Esophagus squamous epithelium (tissue), 5 donors: ENCODE results near the gene CIB4. TPM values are rescaled to one million over a fixed set of nuclear protein-coding genes. Genes with fewer than 3 reads are reported as not detected.

Experiments used
- DNase-seq: peaks from one replicate; lab custom pipeline; 2025; lab: John Stamatoyannopoulos, UW
- H3K27ac ChIP-seq, 4 donors: fragments of 200-600 bp; sonication (generic); one replicate each; pipeline ENCODE4 v1.5.1; 2016 to 2019; ENCODE audit warnings: mild to moderate bottlenecking in 1 of 4
- H3K27me3 ChIP-seq, 4 donors: fragments of 200-600 bp; sonication (generic); 1 replicate in 3 of 4; 2 replicates in 1 of 4; pipeline versions ENCODE4 v1.5.1 to v1.6.0; 2017 to 2021; ENCODE audit warnings: antibody characterized with exemption in 1 of 4
- H3K36me3 ChIP-seq, 3 donors: fragments of 200-600 bp; sonication (generic); one replicate each; pipeline ENCODE4 v1.5.1; 2016 to 2019
- H3K4me1 ChIP-seq, 3 donors: fragments of 200-600 bp; sonication (generic); one replicate each; pipeline ENCODE4 v1.5.1; 2017 to 2019
- H3K4me3 ChIP-seq, 4 donors: fragments of 200-600 bp; sonication (generic); 1 replicate in 3 of 4; 2 replicates in 1 of 4; pipeline ENCODE4 v1.5.1; 2016 to 2019; ENCODE audit warnings: mild to moderate bottlenecking in 2 of 4, moderate library complexity in 1 of 4
- H3K9me3 ChIP-seq, 3 donors: fragments of 200-600 bp; sonication (generic); one replicate each; pipeline ENCODE4 v1.5.1; 2016 to 2019
- CTCF ChIP-seq, 6 experiments: fragments of 450-650 bp in 4 of 6; fragments of 200-600 bp in 2 of 6; sonication (generic) in 2 of 6; IDR thresholded peaks; one replicate each; pipeline ENCODE4 v1.5.1; 2016 to 2019; ENCODE audit warnings: antibody characterized with exemption in 6 of 6, mild to moderate bottlenecking in 4 of 6, moderate library complexity in 4 of 6
- POLR2A ChIP-seq, 4 donors: fragments of 450-650 bp; IDR thresholded peaks; one replicate each; pipeline ENCODE4 v1.6.1; 2017; ENCODE audit warnings: antibody characterized with exemption in 4 of 4, mild to moderate bottlenecking in 4 of 4, moderate library complexity in 3 of 4
- WGBS, 2 donors: methylation state at CpG; one replicate each; pipeline ENCODE4 v1.1.5; 2018; 5-methylcytosine and 5-hydroxymethylcytosine counted together
- intact Hi-C: fragments of 100-400 bp; cut with DNase I; formaldehyde crosslinking; loops from one replicate; pipeline ENCODE4 v1.15.0; 2022
- total RNA-seq, 4 donors: library from RNA; depleted of rRNA; stranded (reverse); fragments of >200 nt; gene quantifications; one replicate each; pipeline ENCODE4 v1.1.0, GENCODE V29; 2016
- donor health status: DM: yes; HTN: yes; CAD: no.

The CIB4 gene
- total RNA-seq, 4 donors from 2014 or later = 0.57 TPM; not detected in 3

DNA sequence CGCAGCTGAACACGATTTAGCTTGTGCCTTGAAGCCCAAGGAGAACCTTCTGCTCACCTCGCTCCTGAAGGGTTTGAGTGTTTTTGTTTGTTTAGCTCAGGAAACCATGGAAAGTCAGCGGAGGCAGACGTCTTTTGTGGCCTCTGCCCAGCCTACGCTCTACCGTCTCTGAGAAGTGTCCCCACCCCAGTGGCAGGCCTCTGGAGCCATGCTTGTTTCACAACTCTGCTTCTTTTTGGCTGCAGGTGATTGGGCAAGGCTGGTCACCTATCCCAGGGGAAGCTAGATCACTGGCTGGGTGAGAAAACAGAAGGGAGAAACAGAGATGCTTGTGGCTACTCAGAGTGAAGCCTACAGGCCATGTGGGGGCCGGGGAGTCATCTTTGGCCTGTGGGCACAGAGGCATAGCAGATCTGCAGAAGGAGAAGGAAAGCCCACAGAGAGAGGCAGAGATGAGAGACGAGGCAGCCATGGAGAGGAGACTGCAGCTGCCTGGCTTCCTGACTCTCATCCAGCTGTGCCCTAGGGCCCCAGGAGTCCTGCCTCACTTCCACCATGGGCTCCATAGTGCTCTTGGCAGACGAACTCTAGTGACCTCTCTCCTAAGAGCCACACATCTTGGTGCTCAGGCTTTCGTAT lies 50.1 kb downstream of the CIB4 start:
- 59 to 61% methylated on average over 7 to 9 of the region's 11 CpGs for WGBS, 2 donors
- TF ChIP-seq CTCF (IDR thresholded peaks at IDR 0.05) (no peak), POLR2A (IDR thresholded peaks at IDR 0.05) (no peak)
- H3K9me3 ChIP-seq = no peaks in the 10 kb centered on the region

DNA sequence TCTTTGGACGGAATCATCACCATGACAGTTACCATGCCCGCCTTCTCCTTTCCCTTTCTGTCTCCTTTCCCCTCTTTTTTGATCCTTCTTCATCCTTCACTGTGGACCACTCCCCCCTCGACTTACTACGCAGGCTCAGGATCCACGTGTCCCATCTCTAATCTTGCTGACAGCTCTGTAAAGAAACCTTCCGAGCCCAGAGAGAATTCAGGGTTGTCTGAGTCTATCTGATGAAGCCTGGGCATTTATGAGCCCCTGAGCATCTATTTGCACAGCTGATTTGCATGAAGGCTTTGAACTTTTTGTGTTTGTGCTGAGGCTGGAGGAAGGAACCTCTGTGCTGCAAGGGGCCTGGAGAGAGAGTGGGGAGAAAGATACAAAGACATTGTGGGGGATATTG lies 50.7 kb downstream of the CIB4 start:
- Histone ChIP-seq H3K27ac (no peak overlapping the region), H3K9me3 (no peaks in the 10 kb centered on the region), H3K27me3 (peaks cover 0 to 66% (median 0%) of the 10 kb centered on the region in 4 donors), H3K4me3 (no peak overlapping the region), H3K36me3 (no peaks in the 10 kb centered on the region), H3K4me1 (no peaks in the 10 kb centered on the region)
- 45 to 63% methylated on average over 5 to 6 of the region's 6 CpGs for WGBS, 2 donors
- TF ChIP-seq POLR2A (IDR thresholded peaks at IDR 0.05) (no peak), CTCF (IDR thresholded peaks at IDR 0.05) (no peak)
- intact Hi-C loops = no loop called here
- DNase-seq = no peak

More for the DNA sequence above, 50.1 kb downstream of the CIB4 start:
- Histone ChIP-seq H3K4me1 (no peaks in the 10 kb centered on the region), H3K36me3 (no peaks in the 10 kb centered on the region), H3K27me3 (peaks cover 0 to 66% (median 0%) of the 10 kb centered on the region in 4 donors), H3K4me3 (no peak overlapping the region), H3K27ac (no peak overlapping the region)
- intact Hi-C loops = no loop called here
- DNase-seq = no peak

GRCh38 chr2:26588576-26588975 lies 52.6 kb downstream of the CIB4 start:
- no peak for DNase-seq
- WGBS, 2 donors = 76 to 80% methylated on average over 3 to 5 of the region's 6 CpGs
- intact Hi-C loops = no loop called here
- Histone ChIP-seq H3K4me1 (no peaks in the 10 kb centered on the region), H3K27me3 (peaks cover 0 to 70% (median 0%) of the 10 kb centered on the region in 4 donors), H3K9me3 (no peaks in the 10 kb centered on the region), H3K4me3 (no peak overlapping the region), H3K27ac (no peak overlapping the region), H3K36me3 (no peaks in the 10 kb centered on the region)
- TF ChIP-seq CTCF (IDR thresholded peaks at IDR 0.05) = no peak
- TF ChIP-seq POLR2A (IDR thresholded peaks at IDR 0.05) = no peak

GRCh38 chr2:26587994-26588393 lies 53.2 kb downstream of the CIB4 start:
- Histone ChIP-seq H3K4me1 (no peaks in the 10 kb centered on the region), H3K27me3 (peaks cover 0 to 72% (median 0%) of the 10 kb centered on the region in 4 donors), H3K4me3 (no peak overlapping the region), H3K36me3 (no peaks in the 10 kb centered on the region), H3K9me3 (no peaks in the 10 kb centered on the region), H3K27ac (no peak overlapping the region)
- 40 to 58% methylated on average over 1 to 3 of the region's 5 CpGs for WGBS, 2 donors
- DNase-seq = no peak
- TF ChIP-seq CTCF (IDR thresholded peaks at IDR 0.05) (no peak), POLR2A (IDR thresholded peaks at IDR 0.05) (no peak)
- intact Hi-C loops = no loop called here

DNA sequence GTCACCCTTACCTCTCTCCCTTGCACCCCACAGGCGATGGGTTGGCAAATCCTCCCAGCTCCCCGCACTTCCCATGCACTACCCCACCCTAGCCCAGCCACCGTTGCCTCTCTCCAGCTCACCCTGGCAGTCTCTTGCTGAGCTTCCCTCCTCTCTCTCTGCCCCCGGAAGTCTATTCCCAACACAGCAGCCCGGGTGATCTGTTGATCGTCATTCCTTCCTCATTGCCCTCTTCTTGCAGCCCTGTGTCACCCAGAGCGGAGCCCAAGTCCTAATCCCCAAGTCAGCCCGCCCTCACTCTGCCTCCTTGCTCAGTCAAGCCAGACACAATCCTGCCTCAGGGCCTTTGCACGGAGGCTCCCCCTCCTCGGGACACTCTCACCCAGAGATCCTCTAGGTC lies 55.2 kb downstream of the CIB4 start:
- WGBS, 2 donors = 60 to 63% methylated on average over 10 of the region's 10 CpGs

More for the DNA sequence above, 55.2 kb downstream of the CIB4 start:
- Histone ChIP-seq H3K36me3 (no peaks in the 10 kb centered on the region), H3K9me3 (no peaks in the 10 kb centered on the region), H3K4me3 (no peak overlapping the region), H3K27ac (no peak overlapping the region), H3K27me3 (peaks cover 0 to 77% (median 0%) of the 10 kb centered on the region in 4 donors), H3K4me1 (no peaks in the 10 kb centered on the region)
- no peak for DNase-seq
- intact Hi-C loops = no loop called here
- no peak for TF ChIP-seq CTCF (IDR thresholded peaks at IDR 0.05)
- no peak for TF ChIP-seq POLR2A (IDR thresholded peaks at IDR 0.05)
